CD4-positive, alpha-beta T cell (primary cell): ENCODE data around the gene MLLT3. TPM values are rescaled to one million over a fixed set of nuclear protein-coding genes. Genes with fewer than 3 reads are reported as not detected.

Experiments
- ATAC-seq: fragments of 200-7000 bp; cut with Tn5 transposase; one replicate; pipeline ENCODE4 v1.10.0; 2022; ENCODE audit warnings: mild to moderate bottlenecking; ENCODE audit not compliant: poor library complexity
- CTCF ChIA-PET: fragments of 350-600 bp; sonication (Branson Sonifier 250); formaldehyde crosslinking; loops from one replicate; lab custom pipeline; 2021; ENCODE audit warnings: antibody characterized with exemption, inconsistent platforms; lab: Charles Lee
- POLR2A ChIA-PET: fragments of 350-600 bp; sonication (Branson Sonifier 250); formaldehyde crosslinking; loops from one replicate; lab custom pipeline; 2021; ENCODE audit warnings: antibody characterized with exemption, inconsistent platforms; lab: Charles Lee
- DNase-seq, 14 experiments: peaks; one replicate each; pipeline ENCODE4 v3.0.0-alpha.2; 2013 to 2020; ENCODE audit warnings: mixed read lengths in 2 of 14
- H3K27ac ChIP-seq, 2 donors: one replicate each; pipeline versions ENCODE4 v1.5.1 to v1.7.0; 2013; ENCODE audit warnings: low read length in 2 of 2, low read depth in 1 of 2, mild to moderate bottlenecking in 1 of 2
- H3K27me3 ChIP-seq, 2 experiments: 1 replicate in 1 of 2; 2 replicates in 1 of 2; pipeline versions ENCODE4 v1.6.1 to v1.7.0; 2013; ENCODE audit warnings: low read length in 2 of 2, control low read depth in 1 of 2, mild to moderate bottlenecking in 1 of 2, moderate library complexity in 1 of 2; ENCODE audit not compliant: insufficient read depth in 2 of 2, control insufficient read depth in 1 of 2
- H3K36me3 ChIP-seq: one replicate; pipeline ENCODE4 v1.6.1; 2013; ENCODE audit warnings: low read length, control low read depth; ENCODE audit not compliant: insufficient read depth
- H3K4me1 ChIP-seq: one replicate; pipeline ENCODE4 v1.6.1; 2013; ENCODE audit warnings: low read length, control low read depth; ENCODE audit not compliant: insufficient read depth
- H3K4me3 ChIP-seq: one replicate; pipeline ENCODE4 v1.5.1; 2013; ENCODE audit warnings: mild to moderate bottlenecking, low read length, moderate library complexity
- H3K9me3 ChIP-seq, 2 experiments: 1 replicate in 1 of 2; 2 replicates in 1 of 2; pipeline versions ENCODE4 v1.6.1 to v1.7.0; 2013; ENCODE audit warnings: low read length in 2 of 2, mild to moderate bottlenecking in 2 of 2, control low read depth in 1 of 2, moderate library complexity in 1 of 2; ENCODE audit not compliant: control insufficient read depth in 1 of 2, insufficient read depth in 1 of 2
- H3K27ac Mint-ChIP-seq: one replicate; pipeline ENCODE4 v1.8.0; 2020; ENCODE audit warnings: mixed read lengths
- H3K27me3 Mint-ChIP-seq: one replicate; pipeline ENCODE4 v1.8.0; 2021; ENCODE audit warnings: mixed read lengths
- H3K36me3 Mint-ChIP-seq: one replicate; pipeline ENCODE4 v1.8.0; 2021; ENCODE audit warnings: low read depth, mixed read lengths
- H3K4me1 Mint-ChIP-seq: one replicate; pipeline ENCODE4 v1.8.0; 2021; ENCODE audit warnings: low read depth, mixed read lengths
- H3K4me3 Mint-ChIP-seq: one replicate; pipeline ENCODE4 v1.8.0; 2020; ENCODE audit warnings: mild to moderate bottlenecking, mixed read lengths
- H3K9me3 Mint-ChIP-seq: one replicate; pipeline ENCODE4 v1.8.0; 2020; ENCODE audit warnings: mixed read lengths
- intact Hi-C, 2 experiments: fragments of 100-400 bp; cut with DNase I in 1 of 2; cut with micrococcal nuclease in 1 of 2; formaldehyde crosslinking; loops; one replicate each; pipeline versions ENCODE4 v1.15.1 to v1.9.0; 2023 to 2025; cut with DNase I, micrococcal nuclease
- total RNA-seq, 174 experiments: library from RNA in 2 of 174; stranded (reverse) in 2 of 174; gene quantifications; one replicate each; pipeline ENCODE4 v1.2.3 and lab custom pipeline; 2021 to 2026
- TF ChIP-seq, protein P1 (sequence below): fragments of 200-600 bp; IDR thresholded peaks from one replicate; pipeline ENCODE4 v1.8.0; 2022; ENCODE audit warnings: antibody characterized with exemption, mild to moderate bottlenecking

MLLT3 gene
- total RNA-seq, 2 experiments from 2014 or later, result 59.2 to 60.6 TPM

DNA sequence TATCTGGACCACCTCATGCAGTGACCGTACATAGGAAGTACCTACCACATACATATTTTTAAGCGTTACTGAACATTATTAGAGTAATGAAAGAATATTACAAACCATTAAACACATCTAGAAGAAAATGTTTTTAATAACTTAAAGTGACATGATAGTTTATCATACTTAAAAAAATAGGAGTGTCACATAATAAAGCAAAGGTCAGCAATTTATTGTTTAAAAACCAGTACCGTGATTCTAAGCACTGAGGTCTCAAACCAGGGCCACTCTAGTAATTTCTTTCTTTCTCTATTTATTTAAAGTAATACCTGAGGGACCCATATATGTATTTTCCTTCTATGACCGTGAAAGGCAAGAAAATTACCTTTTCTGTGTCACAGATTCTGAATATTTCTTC lies 216.0 kb downstream of the MLLT3 start:
- H3K4me3 Mint-ChIP-seq, result no peak overlapping the region
- no peaks in the 10 kb centered on the region for H3K27me3 ChIP-seq

DNA sequence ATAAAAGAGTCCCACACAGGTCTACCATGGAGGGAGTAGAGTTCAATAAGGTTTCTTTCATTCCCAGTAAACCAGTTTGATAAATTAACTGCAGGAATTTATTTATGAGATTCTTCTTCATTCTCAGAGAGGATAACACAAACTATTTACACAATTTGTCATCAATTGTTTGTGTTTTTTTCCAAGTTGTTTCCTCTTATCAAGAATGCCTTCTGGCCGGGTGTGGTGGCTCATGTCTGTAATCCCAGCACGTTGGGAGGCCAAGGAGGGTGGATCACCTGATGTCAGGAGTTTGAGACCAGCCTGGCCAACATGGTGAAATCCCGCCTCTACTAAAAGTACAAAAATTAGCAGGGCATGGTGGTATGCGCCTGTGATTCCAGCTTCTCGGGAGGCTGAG lies 216.7 kb downstream of the MLLT3 start:
- Histone ChIP-seq H3K4me3 (no peak overlapping the region), H3K9me3 (no peaks in the 10 kb centered on the region), H3K36me3 (no peaks in the 10 kb centered on the region), H3K27ac (no peak overlapping the region), H3K4me1 (peaks cover 9% of the 10 kb centered on the region), H3K27me3 (no peaks in the 10 kb centered on the region)
- TF ChIP-seq, protein P1, sequence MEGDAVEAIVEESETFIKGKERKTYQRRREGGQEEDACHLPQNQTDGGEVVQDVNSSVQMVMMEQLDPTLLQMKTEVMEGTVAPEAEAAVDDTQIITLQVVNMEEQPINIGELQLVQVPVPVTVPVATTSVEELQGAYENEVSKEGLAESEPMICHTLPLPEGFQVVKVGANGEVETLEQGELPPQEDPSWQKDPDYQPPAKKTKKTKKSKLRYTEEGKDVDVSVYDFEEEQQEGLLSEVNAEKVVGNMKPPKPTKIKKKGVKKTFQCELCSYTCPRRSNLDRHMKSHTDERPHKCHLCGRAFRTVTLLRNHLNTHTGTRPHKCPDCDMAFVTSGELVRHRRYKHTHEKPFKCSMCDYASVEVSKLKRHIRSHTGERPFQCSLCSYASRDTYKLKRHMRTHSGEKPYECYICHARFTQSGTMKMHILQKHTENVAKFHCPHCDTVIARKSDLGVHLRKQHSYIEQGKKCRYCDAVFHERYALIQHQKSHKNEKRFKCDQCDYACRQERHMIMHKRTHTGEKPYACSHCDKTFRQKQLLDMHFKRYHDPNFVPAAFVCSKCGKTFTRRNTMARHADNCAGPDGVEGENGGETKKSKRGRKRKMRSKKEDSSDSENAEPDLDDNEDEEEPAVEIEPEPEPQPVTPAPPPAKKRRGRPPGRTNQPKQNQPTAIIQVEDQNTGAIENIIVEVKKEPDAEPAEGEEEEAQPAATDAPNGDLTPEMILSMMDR, result no peak
- Mint-ChIP-seq H3K36me3 (peaks cover 60% of the 10 kb centered on the region), H3K27me3 (no peaks in the 10 kb centered on the region), H3K4me3 (no peak overlapping the region), H3K4me1 (peaks cover 72% of the 10 kb centered on the region), H3K9me3 (no peaks in the 10 kb centered on the region), H3K27ac (no peak overlapping the region)
- POLR2A ChIA-PET, result no interaction called here
- DNase-seq (no peak), ATAC-seq (no peak)
- CTCF ChIA-PET, result no interaction called here
- intact Hi-C loops, result no loop called here

More for the DNA sequence above, 216.0 kb downstream of the MLLT3 start:
- no peak overlapping the region for H3K4me3 ChIP-seq
- no peak overlapping the region for H3K27ac ChIP-seq
- no peak for ATAC-seq
- ChIA-PET POLR2A (no interaction called here), CTCF (interaction anchor here (1.1 kb wide), 1 partner anchor 31 kb away, joined by 3 read pairs; no protein-coding TSS in a partner anchor)
- peaks cover 3% of the 10 kb centered on the region for H3K36me3 ChIP-seq
- H3K4me1 ChIP-seq, result peaks cover 9% of the 10 kb centered on the region
- intact Hi-C loops, result no loop called here
- TF ChIP-seq, protein P1, result no peak
- Mint-ChIP-seq H3K27ac (no peak overlapping the region), H3K36me3 (peaks cover 59% of the 10 kb centered on the region), H3K9me3 (no peaks in the 10 kb centered on the region), H3K27me3 (no peaks in the 10 kb centered on the region), H3K4me1 (peaks cover 71% of the 10 kb centered on the region)
- no peak for DNase-seq
- no peaks in the 10 kb centered on the region for H3K9me3 ChIP-seq

DNA sequence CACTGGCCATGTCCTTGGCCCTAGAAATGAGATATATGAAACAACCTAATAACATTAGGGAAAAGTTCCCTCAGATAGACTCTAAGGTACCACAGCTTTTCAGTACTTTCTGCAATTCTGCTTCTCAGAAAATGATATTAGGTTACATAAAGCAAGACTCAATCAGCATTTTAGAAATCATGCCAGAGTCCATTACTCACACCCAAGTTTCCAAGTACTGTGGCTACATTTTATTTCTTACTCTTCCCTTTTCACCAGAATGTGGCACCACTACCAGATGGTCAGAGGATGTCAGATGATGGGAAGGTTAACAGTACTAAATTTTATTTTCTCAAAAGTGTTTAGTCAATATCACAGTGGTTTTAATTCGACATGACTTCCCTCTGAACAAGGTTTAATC lies 217.2 kb downstream of the MLLT3 start:
- Histone ChIP-seq H3K27ac (no peak overlapping the region), H3K4me1 (peaks cover 9% of the 10 kb centered on the region), H3K9me3 (no peaks in the 10 kb centered on the region), H3K27me3 (no peaks in the 10 kb centered on the region), H3K36me3 (no peaks in the 10 kb centered on the region), H3K4me3 (no peak overlapping the region)
- DNase-seq (no peak), ATAC-seq (no peak)
- no peak overlapping the region for H3K27ac Mint-ChIP-seq
- intact Hi-C loops, result no loop called here
- H3K4me1 Mint-ChIP-seq, result peaks cover 69% of the 10 kb centered on the region
- H3K36me3 Mint-ChIP-seq, result peaks cover 57% of the 10 kb centered on the region
- no peaks in the 10 kb centered on the region for H3K9me3 Mint-ChIP-seq
- no peak overlapping the region for H3K4me3 Mint-ChIP-seq
- ChIA-PET POLR2A (no interaction called here), CTCF (no interaction called here)
- no peaks in the 10 kb centered on the region for H3K27me3 Mint-ChIP-seq
- TF ChIP-seq, protein P1, result no peak
